NOMO-1 (cell line): Measurements from ENCODE around the gene AURKB.

ENCODE experiments used
- DNase-seq, 2 experiments: peaks; one replicate each; lab custom pipeline; 2025; ENCODE audit not compliant: unreplicated experiment in 2 of 2; lab: John Stamatoyannopoulos, UW

AURKB gene

GRCh38 chr17:8162997-8163977, 47.1 kb downstream of the AURKB start:
- no peak for DNase-seq

- peak; percentile 30 to 67 for DNase-seq
Measured at GRCh38 chr17:8162233-8162996, 48.0 kb downstream of the AURKB start, which contains the start of gene VAMP2. TSS of gene VAMP2 (minus strand) at chr17:8162948. CDS start at chr17:8162879, 69 bp downstream.

GRCh38 chr17:8161289-8162232, 48.8 kb downstream of the AURKB start:
- no peak for DNase-seq

- DNase-seq = no peak
Measured at GRCh38 chr17:8160741-8161221, 49.6 kb downstream of the AURKB start.

- DNase-seq = no peak
Measured at GRCh38 chr17:8160224-8160577, 50.2 kb downstream of the AURKB start.

GRCh38 chr17:8159459-8160223, 50.7 kb downstream of the AURKB start:
- DNase-seq = no peak

- no peak for DNase-seq
Measured at GRCh38 chr17:8159032-8159400, 51.4 kb downstream of the AURKB start.

GRCh38 chr17:8158267-8159031, 51.9 kb downstream of the AURKB start:
- peak; percentile 83 to 92 for DNase-seq

GRCh38 chr17:8156246-8156992, 54.0 kb downstream of the AURKB start:
- DNase-seq = peak; percentile 100

- no peak for DNase-seq
Measured at GRCh38 chr17:8155996-8156245, 54.5 kb downstream of the AURKB start.

GRCh38 chr17:8155231-8155995, 55.0 kb downstream of the AURKB start:
- DNase-seq = no peak
